ENCODE measurements around the gene SNX24. TPM values are rescaled to one million over a fixed set of nuclear protein-coding genes. Genes with fewer than 3 reads are reported as not detected.
"Not testable (repeated sequence)": the region's sequence is repeated elsewhere in the genome, so short reads cannot be mapped to it uniquely, and the experiment has no call there.

SNX24 gene
- total and polyA plus RNA-seq, 5 donors from 2014 or later = 7.8 to 22.0 (median 11.1) TPM

DNA sequence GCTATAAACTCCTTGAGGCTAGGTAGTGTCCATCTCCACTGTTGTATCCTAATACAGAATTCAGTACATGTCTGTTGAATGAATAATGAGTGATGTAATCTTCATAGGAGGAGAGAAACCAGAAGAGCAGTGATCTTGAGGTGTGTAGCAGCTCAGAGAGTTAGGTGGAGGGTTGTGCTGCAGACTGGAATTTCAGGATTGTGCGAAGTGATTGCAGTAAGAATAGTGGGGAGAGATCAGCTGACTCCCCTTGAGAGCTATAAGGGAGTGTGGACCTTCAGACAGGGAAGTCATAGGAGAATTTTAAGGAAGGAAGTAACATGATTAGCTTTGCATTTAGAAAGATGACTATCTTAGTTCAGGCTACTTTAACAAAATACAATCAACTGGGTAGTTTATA lies 4.4 kb downstream of the SNX24 start:
- H3K4me3 ChIP-seq (ENCODE audit: low read depth, low read length) = no peak overlapping the region
- no peaks in the 10 kb centered on the region for H3K36me3 Mint-ChIP-seq
- no peaks in the 10 kb centered on the region for H3K27me3 Mint-ChIP-seq
- H3K4me3 Mint-ChIP-seq = peak overlapping the region in 1 of 4 donors; percentile 0
- H3K27me3 ChIP-seq (ENCODE audit: control insufficient read depth, insufficient read depth, low read length) = no peaks in the 10 kb centered on the region
- peaks cover 24 to 37% (median 32%) of the 10 kb centered on the region in 4 donors for H3K4me1 Mint-ChIP-seq
- ATAC-seq (ENCODE audit: low read depth in 2 of 2) = no peak
- peak overlapping the region in 2 of 3 donors; percentile 1 to 60 for H3K27ac Mint-ChIP-seq
- no peaks in the 10 kb centered on the region for H3K9me3 Mint-ChIP-seq
- H3K9me3 ChIP-seq (ENCODE audit: control insufficient read depth in 2 of 2, low read length in 2 of 2) = no peaks in the 10 kb centered on the region
- H3K27ac ChIP-seq (ENCODE audit: insufficient read depth, low read length, poor library complexity, severe bottlenecking) = peak overlapping the region; percentile 20
- no peak for DNase-seq
- no peaks in the 10 kb centered on the region for H3K36me3 ChIP-seq (ENCODE audit: control insufficient read depth, insufficient read depth, low read length)
- H3K4me1 ChIP-seq (ENCODE audit: control insufficient read depth, insufficient read depth, low read length, poor library complexity, severe bottlenecking) = peaks cover 18% of the 10 kb centered on the region

GRCh38 chr5:122857538-122857937 lies 12.1 kb downstream of the SNX24 start:
- not testable (repeated sequence) for H3K4me3 ChIP-seq (ENCODE audit: low read depth, low read length); H3K4me1 Mint-ChIP-seq; H3K27ac ChIP-seq (ENCODE audit: insufficient read depth, low read length, poor library complexity, severe bottlenecking); H3K36me3 Mint-ChIP-seq; H3K27ac Mint-ChIP-seq; H3K9me3 Mint-ChIP-seq; H3K9me3 ChIP-seq (ENCODE audit: control insufficient read depth in 2 of 2, low read length in 2 of 2); H3K4me1 ChIP-seq (ENCODE audit: control insufficient read depth, insufficient read depth, low read length, poor library complexity, severe bottlenecking); H3K27me3 ChIP-seq (ENCODE audit: control insufficient read depth, insufficient read depth, low read length); ATAC-seq (ENCODE audit: low read depth in 2 of 2); DNase-seq; H3K27me3 Mint-ChIP-seq; H3K36me3 ChIP-seq (ENCODE audit: control insufficient read depth, insufficient read depth, low read length); H3K4me3 Mint-ChIP-seq

- no peaks in the 10 kb centered on the region for H3K36me3 ChIP-seq (ENCODE audit: control insufficient read depth, insufficient read depth, low read length)
- Mint-ChIP-seq H3K36me3 (peaks cover 5% of the 10 kb centered on the region), H3K27me3 (no peaks in the 10 kb centered on the region), H3K27ac (no peak overlapping the region), H3K9me3 (peaks cover 0 to 8% (median 2%) of the 10 kb centered on the region in 7 donors), H3K4me3 (no peak overlapping the region), H3K4me1 (peaks cover 0 to 8% (median 5%) of the 10 kb centered on the region in 4 donors)
- ATAC-seq (ENCODE audit: low read depth in 2 of 2) (no peak), DNase-seq (no peak)
- no peaks in the 10 kb centered on the region for H3K27me3 ChIP-seq (ENCODE audit: control insufficient read depth, insufficient read depth, low read length)
- no peaks in the 10 kb centered on the region for H3K9me3 ChIP-seq (ENCODE audit: control insufficient read depth in 2 of 2, low read length in 2 of 2)
- no peaks in the 10 kb centered on the region for H3K4me1 ChIP-seq (ENCODE audit: control insufficient read depth, insufficient read depth, low read length, poor library complexity, severe bottlenecking)
- no peak overlapping the region for H3K27ac ChIP-seq (ENCODE audit: insufficient read depth, low read length, poor library complexity, severe bottlenecking)
- no peak overlapping the region for H3K4me3 ChIP-seq (ENCODE audit: low read depth, low read length)
Measured at GRCh38 chr5:122858451-122858850, 13.0 kb downstream of the SNX24 start.

DNA sequence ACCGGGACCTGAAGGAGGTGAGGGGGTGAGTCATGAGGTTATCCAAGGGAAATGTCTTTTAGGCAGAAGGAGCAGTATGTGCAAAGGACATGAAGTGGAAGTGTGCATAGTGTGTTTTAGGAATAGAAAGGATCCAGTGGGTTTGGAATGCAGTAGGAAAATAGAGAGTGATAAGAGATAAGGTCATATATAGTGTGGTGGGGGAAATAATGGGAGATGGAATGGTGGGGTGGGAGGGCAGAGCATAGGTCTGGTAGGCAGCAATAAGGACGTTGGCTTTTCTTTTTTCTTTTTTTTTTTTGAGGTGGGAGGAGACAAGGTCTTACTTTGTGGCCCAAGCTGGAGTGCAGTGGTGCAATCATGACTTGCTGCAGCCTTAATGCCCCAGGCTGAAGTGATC lies 17.8 kb downstream of the SNX24 start:
- H3K4me1 Mint-ChIP-seq = peaks cover 10 to 15% (median 13%) of the 10 kb centered on the region in 4 donors

GRCh38 chr5:122863721-122864120 lies 18.3 kb downstream of the SNX24 start:
- Histone ChIP-seq H3K36me3 (ENCODE audit: control insufficient read depth, insufficient read depth, low read length) (peaks cover 3% of the 10 kb centered on the region), H3K4me3 (ENCODE audit: low read depth, low read length) (peak overlapping the region; percentile 4), H3K4me1 (ENCODE audit: control insufficient read depth, insufficient read depth, low read length, poor library complexity, severe bottlenecking) (peaks cover 8% of the 10 kb centered on the region), H3K27me3 (ENCODE audit: control insufficient read depth, insufficient read depth, low read length) (no peaks in the 10 kb centered on the region), H3K27ac (ENCODE audit: insufficient read depth, low read length, poor library complexity, severe bottlenecking) (no peak overlapping the region), H3K9me3 (ENCODE audit: control insufficient read depth in 2 of 2, low read length in 2 of 2) (no peaks in the 10 kb centered on the region)
- H3K4me3 Mint-ChIP-seq = no peak overlapping the region
- ATAC-seq (ENCODE audit: low read depth in 2 of 2) (no peak), DNase-seq (no peak)
- H3K9me3 Mint-ChIP-seq = peaks cover 0 to 10% (median 0%) of the 10 kb centered on the region in 7 donors
- H3K4me1 Mint-ChIP-seq = peaks cover 10 to 14% (median 12%) of the 10 kb centered on the region in 4 donors
- H3K27me3 Mint-ChIP-seq = no peaks in the 10 kb centered on the region
- H3K27ac Mint-ChIP-seq = no peak overlapping the region
- no peaks in the 10 kb centered on the region for H3K36me3 Mint-ChIP-seq

More for the DNA sequence above, 17.8 kb downstream of the SNX24 start:
- Mint-ChIP-seq H3K27me3 (no peaks in the 10 kb centered on the region), H3K9me3 (peaks cover 0 to 10% (median 0%) of the 10 kb centered on the region in 7 donors), H3K27ac (peak overlapping the region in 1 of 3 donors; percentile 42), H3K4me3 (peak overlapping the region in 1 of 4 donors; percentile 44), H3K36me3 (no peaks in the 10 kb centered on the region)
- H3K4me1 ChIP-seq (ENCODE audit: control insufficient read depth, insufficient read depth, low read length, poor library complexity, severe bottlenecking) = peaks cover 8% of the 10 kb centered on the region
- H3K27ac ChIP-seq (ENCODE audit: insufficient read depth, low read length, poor library complexity, severe bottlenecking) = no peak overlapping the region
- DNase-seq (no peak), ATAC-seq (ENCODE audit: low read depth in 2 of 2) (no peak)
- H3K36me3 ChIP-seq (ENCODE audit: control insufficient read depth, insufficient read depth, low read length) = peaks cover 3% of the 10 kb centered on the region
- no peaks in the 10 kb centered on the region for H3K27me3 ChIP-seq (ENCODE audit: control insufficient read depth, insufficient read depth, low read length)
- no peak overlapping the region for H3K4me3 ChIP-seq (ENCODE audit: low read depth, low read length)
- H3K9me3 ChIP-seq (ENCODE audit: control insufficient read depth in 2 of 2, low read length in 2 of 2) = no peaks in the 10 kb centered on the region

- Mint-ChIP-seq H3K4me1 (peaks cover 10 to 14% (median 12%) of the 10 kb centered on the region in 4 donors), H3K27me3 (no peaks in the 10 kb centered on the region), H3K4me3 (peak overlapping the region; percentile 1 to 48 (median 20)), H3K36me3 (no peaks in the 10 kb centered on the region), H3K27ac (peak overlapping the region in 2 of 3 donors; percentile 3 to 37), H3K9me3 (peaks cover 0 to 10% (median 0%) of the 10 kb centered on the region in 7 donors)
- DNase-seq (peak; percentile 3 to 42 (median 26)), ATAC-seq (ENCODE audit: low read depth in 2 of 2) (peak in 1 of 2 donors; percentile 40)
- Histone ChIP-seq H3K4me1 (ENCODE audit: control insufficient read depth, insufficient read depth, low read length, poor library complexity, severe bottlenecking) (peaks cover 8% of the 10 kb centered on the region), H3K36me3 (ENCODE audit: control insufficient read depth, insufficient read depth, low read length) (peaks cover 3% of the 10 kb centered on the region), H3K27me3 (ENCODE audit: control insufficient read depth, insufficient read depth, low read length) (no peaks in the 10 kb centered on the region), H3K27ac (ENCODE audit: insufficient read depth, low read length, poor library complexity, severe bottlenecking) (peak overlapping the region; percentile 30), H3K4me3 (ENCODE audit: low read depth, low read length) (peak overlapping the region; percentile 4), H3K9me3 (ENCODE audit: control insufficient read depth in 2 of 2, low read length in 2 of 2) (no peaks in the 10 kb centered on the region)
Measured at GRCh38 chr5:122864400-122864799, 19.0 kb downstream of the SNX24 start.

GRCh38 chr5:122864842-122865241 lies 19.4 kb downstream of the SNX24 start:
- H3K9me3 Mint-ChIP-seq = peaks cover 0 to 10% (median 0%) of the 10 kb centered on the region in 7 donors
- H3K27ac Mint-ChIP-seq = peak overlapping the region in 2 of 3 donors; percentile 3 to 37
- no peaks in the 10 kb centered on the region for H3K36me3 Mint-ChIP-seq
- peak overlapping the region; percentile 30 for H3K27ac ChIP-seq (ENCODE audit: insufficient read depth, low read length, poor library complexity, severe bottlenecking)
- peak overlapping the region; percentile 1 to 48 (median 20) for H3K4me3 Mint-ChIP-seq
- H3K4me3 ChIP-seq (ENCODE audit: low read depth, low read length) = no peak overlapping the region
- H3K27me3 Mint-ChIP-seq = no peaks in the 10 kb centered on the region
- peaks cover 3% of the 10 kb centered on the region for H3K36me3 ChIP-seq (ENCODE audit: control insufficient read depth, insufficient read depth, low read length)
- no peaks in the 10 kb centered on the region for H3K9me3 ChIP-seq (ENCODE audit: control insufficient read depth in 2 of 2, low read length in 2 of 2)
- H3K27me3 ChIP-seq (ENCODE audit: control insufficient read depth, insufficient read depth, low read length) = no peaks in the 10 kb centered on the region
- peaks cover 8% of the 10 kb centered on the region for H3K4me1 ChIP-seq (ENCODE audit: control insufficient read depth, insufficient read depth, low read length, poor library complexity, severe bottlenecking)
- DNase-seq (no peak), ATAC-seq (ENCODE audit: low read depth in 2 of 2) (no peak)
- H3K4me1 Mint-ChIP-seq = peaks cover 10 to 16% (median 12%) of the 10 kb centered on the region in 4 donors

DNA sequence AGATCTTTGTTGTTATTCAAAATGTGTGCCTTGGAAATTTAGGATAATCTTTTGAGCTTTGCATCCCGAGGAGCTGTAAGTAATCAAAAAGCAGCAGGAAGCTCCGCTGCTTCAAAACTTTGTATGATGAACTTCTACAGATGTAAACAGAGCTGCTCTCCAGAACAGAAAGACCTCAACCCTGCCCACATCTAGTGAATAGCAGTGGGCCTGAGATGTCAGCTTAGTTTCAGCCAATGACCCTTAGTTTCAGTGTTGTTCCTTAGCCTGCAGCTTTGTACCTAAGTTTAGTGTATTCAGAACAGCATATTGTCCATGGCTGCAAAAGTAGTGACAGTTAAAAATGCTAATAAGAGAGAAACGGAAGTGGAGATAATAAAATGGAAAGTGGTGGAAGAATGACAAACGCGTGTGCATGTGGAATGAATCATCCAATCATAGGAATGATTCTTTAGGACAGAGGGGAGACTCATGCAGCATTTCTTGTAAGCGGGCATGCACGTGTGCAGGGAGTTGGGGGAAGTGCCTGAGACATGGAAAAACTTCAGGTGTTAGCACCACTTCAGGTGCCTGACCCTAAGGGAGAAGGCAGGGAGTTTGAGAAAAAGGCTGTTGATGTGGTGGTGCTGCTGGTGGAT lies 24.9 kb downstream of the SNX24 start:
- H3K36me3 Mint-ChIP-seq = no peaks in the 10 kb centered on the region
- no peaks in the 10 kb centered on the region for H3K27me3 Mint-ChIP-seq
- Histone ChIP-seq H3K27ac (ENCODE audit: insufficient read depth, low read length, poor library complexity, severe bottlenecking) (no peak overlapping the region), H3K4me3 (ENCODE audit: low read depth, low read length) (no peak overlapping the region), H3K27me3 (ENCODE audit: control insufficient read depth, insufficient read depth, low read length) (no peaks in the 10 kb centered on the region), H3K9me3 (ENCODE audit: control insufficient read depth in 2 of 2, low read length in 2 of 2) (no peaks in the 10 kb centered on the region), H3K4me1 (ENCODE audit: control insufficient read depth, insufficient read depth, low read length, poor library complexity, severe bottlenecking) (no peaks in the 10 kb centered on the region), H3K36me3 (ENCODE audit: control insufficient read depth, insufficient read depth, low read length) (peaks cover 3% of the 10 kb centered on the region)
- no peak for DNase-seq
- no peak for ATAC-seq (ENCODE audit: low read depth in 2 of 2)
- H3K4me1 Mint-ChIP-seq = peaks cover 0 to 5% (median 2%) of the 10 kb centered on the region in 4 donors
- no peak overlapping the region for H3K4me3 Mint-ChIP-seq
- peak overlapping the region in 1 of 3 donors; percentile 16 for H3K27ac Mint-ChIP-seq
- H3K9me3 Mint-ChIP-seq = peaks cover 0 to 2% (median 0%) of the 10 kb centered on the region in 7 donors
